ENCODE results near the gene METTL18. TPM values are rescaled to one million over a fixed set of nuclear protein-coding genes. Genes with fewer than 3 reads are reported as not detected.

METTL18 gene
- total and polyA plus RNA-seq, 2 of the 13 experiments (the other 11 are each of a cell fraction or from before 2014, with no cell fraction given): 2.7 to 6.7 TPM

GRCh38 chr1:169794530-169795416 lies at the start of gene METTL18 (continued):
- TF ChIP-seq ARID5B (CRISPR knock-in tag; IDR thresholded peaks at IDR 0.05) (peak; percentile 57; the same call in 1 of the 2 replicates), BATF2 (CRISPR knock-in tag; IDR thresholded peaks at IDR 0.05) (no peak), ZBTB4 (CRISPR knock-in tag; IDR thresholded peaks at IDR 0.05; ENCODE audit: borderline replicate concordance) (no peak), ZNF513 (CRISPR knock-in tag; conservative IDR thresholded peaks at IDR 0.05) (no peak), ZNF354B (CRISPR knock-in tag; IDR thresholded peaks at IDR 0.05) (no peak), SRF (IDR thresholded peaks at IDR 0.05; ENCODE audit: low read depth, low read length) (no peak), CENPBD1 (CRISPR knock-in tag; IDR thresholded peaks at IDR 0.05; ENCODE audit: borderline replicate concordance, low read depth) (no peak), ZNF331 (CRISPR knock-in tag; IDR thresholded peaks at IDR 0.05) (0 out of 2 replicates have a peak, but pooled peaks have one; percentile 57), ZNF614 (CRISPR knock-in tag; IDR thresholded peaks at IDR 0.05; ENCODE audit: borderline replicate concordance) (peak; percentile 85), NR2C2 (CRISPR knock-in tag; IDR thresholded peaks at IDR 0.05; ENCODE audit: borderline replicate concordance) (peak; percentile 95), TOPORS (CRISPR knock-in tag; IDR thresholded peaks at IDR 0.05) (0 out of 2 replicates have a peak, but pooled peaks have one; percentile 37), ZNF138 (CRISPR knock-in tag; IDR thresholded peaks at IDR 0.05; ENCODE audit: low read depth) (no peak), NRL (CRISPR knock-in tag; IDR thresholded peaks at IDR 0.05; ENCODE audit: borderline replicate concordance) (peak; percentile 41; the same call in 1 of the 2 replicates), SKI (IDR thresholded peaks at IDR 0.05; ENCODE audit: partially characterized antibody) (no peak), HOMEZ (CRISPR knock-in tag; IDR thresholded peaks at IDR 0.05; ENCODE audit: low read depth) (peak; percentile 60; the same call in 1 of the 2 replicates), GATA4 (IDR thresholded peaks at IDR 0.05; ENCODE audit: borderline replicate concordance, low read depth) (no peak; the same call in 1 of the 2 replicates)
